Activated CD8-positive, alpha-beta memory T cell treated with anti-CD3 and anti-CD28 coated beads for 1 hour (primary cell): ENCODE measurements around the gene LRRC72.
"Not testable (repeated sequence)": the region's sequence is repeated elsewhere in the genome, so short reads cannot be mapped to it uniquely, and the experiment has no call there.

Experiments used
- DNase-seq, 2 donors: peaks; one replicate each; pipeline ENCODE4 v3.0.0-alpha.2; 2020; ENCODE audit warnings: low read depth in 1 of 2; ENCODE audit errors: extremely low read depth in 1 of 2

LRRC72 gene

GRCh38 chr7:16526742-16527540 is at the start of gene LRRC72:
Gene LRRC72, plus strand, starts transcription at chr7:16526825. Its CDS starts 128 bp downstream, at chr7:16526953.
- DNase-seq: no peak

GRCh38 chr7:16479161-16479560 is 47.5 kb upstream of the LRRC72 start:
- no peak for DNase-seq

GRCh38 chr7:16479591-16479990 is 47.0 kb upstream of the LRRC72 start:
- no peak for DNase-seq

- DNase-seq: no peak
These were observed 42.0 kb upstream of the LRRC72 start for GRCh38 chr7:16484453-16485158.

GRCh38 chr7:16491148-16491547 is 35.5 kb upstream of the LRRC72 start:
- no peak for DNase-seq

- no peak for DNase-seq
These were observed 34.0 kb upstream of the LRRC72 start for GRCh38 chr7:16492513-16493062.

GRCh38 chr7:16493266-16493665 is 33.4 kb upstream of the LRRC72 start:
- DNase-seq: no peak

- no peak for DNase-seq
These were observed 32.1 kb upstream of the LRRC72 start for GRCh38 chr7:16494551-16494950.

GRCh38 chr7:16494955-16495719 is 31.5 kb upstream of the LRRC72 start:
- DNase-seq: no peak

- DNase-seq: no peak
These were observed 28.5 kb upstream of the LRRC72 start for GRCh38 chr7:16498122-16498521.

- no peak for DNase-seq
These were observed 24.3 kb upstream of the LRRC72 start for GRCh38 chr7:16502303-16502702.

- no peak for DNase-seq
These were observed 22.6 kb upstream of the LRRC72 start for GRCh38 chr7:16504019-16504418.

- DNase-seq: not testable (repeated sequence)
These were observed 20.2 kb upstream of the LRRC72 start for GRCh38 chr7:16506422-16506821.

GRCh38 chr7:16509829-16510228 is 16.8 kb upstream of the LRRC72 start:
- DNase-seq: no peak

- DNase-seq: no peak
These were observed 15.3 kb upstream of the LRRC72 start for GRCh38 chr7:16511314-16511713.

GRCh38 chr7:16512097-16512496 is 14.5 kb upstream of the LRRC72 start:
- no peak for DNase-seq

- no peak for DNase-seq
These were observed 12.4 kb upstream of the LRRC72 start for GRCh38 chr7:16514271-16514670.

- no peak for DNase-seq
These were observed 11.9 kb upstream of the LRRC72 start for GRCh38 chr7:16514729-16515128.

- no peak for DNase-seq
These were observed 10.6 kb upstream of the LRRC72 start for GRCh38 chr7:16515785-16516685.

- not testable (repeated sequence) for DNase-seq
These were observed 6.6 kb upstream of the LRRC72 start for GRCh38 chr7:16519985-16520384.
